Tibial artery (tissue), 4 donors: ENCODE measurements around the gene COL18A1.

Experiments
- DNase-seq, 2 donors: peaks; one replicate each; pipeline ENCODE4 v3.0.0-alpha.2; 2019
- H3K27ac ChIP-seq, 2 donors: fragments of 200-600 bp; sonication (generic) in 1 of 2; 1 replicate in 1 of 2; 2 replicates in 1 of 2; pipeline ENCODE4 v1.5.1; 2018 to 2019; ENCODE audit warnings: mild to moderate bottlenecking in 1 of 2
- H3K27me3 ChIP-seq, 2 donors: fragments of 200-600 bp; sonication (generic) in 1 of 2; one replicate each; pipeline versions ENCODE4 v1.5.1 to v1.6.0; 2016 to 2019
- H3K36me3 ChIP-seq, 3 donors: fragments of 200-600 bp; sonication (generic) in 2 of 3; one replicate each; pipeline ENCODE4 v1.5.1; 2016 to 2019; ENCODE audit warnings: mild to moderate bottlenecking in 2 of 3
- H3K4me1 ChIP-seq, 4 donors: fragments of 200-600 bp; sonication (generic) in 2 of 4; 1 replicate in 3 of 4; 2 replicates in 1 of 4; pipeline ENCODE4 v1.5.1; 2016 to 2019
- H3K4me3 ChIP-seq, 2 donors: fragments of 200-600 bp; sonication (generic) in 1 of 2; 1 replicate in 1 of 2; 2 replicates in 1 of 2; pipeline ENCODE4 v1.5.1; 2018 to 2019; ENCODE audit warnings: mild to moderate bottlenecking in 2 of 2
- H3K9me3 ChIP-seq, 3 donors: fragments of 200-600 bp; sonication (generic) in 1 of 3; one replicate each; pipeline ENCODE4 v1.5.1; 2016 to 2019
- CTCF ChIP-seq, 2 experiments: fragments of 200-600 bp in 1 of 2; fragments of 450-650 bp in 1 of 2; IDR thresholded peaks; one replicate each; pipeline ENCODE4 v1.5.1; 2017 to 2019; ENCODE audit warnings: antibody characterized with exemption in 2 of 2, mild to moderate bottlenecking in 1 of 2, moderate library complexity in 1 of 2
- intact Hi-C: fragments of 100-400 bp; cut with DNase I; formaldehyde crosslinking; loops from one replicate; pipeline ENCODE4 v1.15.0; 2023; ENCODE audit warnings: low total_unique reads

Gene COL18A1

DNA sequence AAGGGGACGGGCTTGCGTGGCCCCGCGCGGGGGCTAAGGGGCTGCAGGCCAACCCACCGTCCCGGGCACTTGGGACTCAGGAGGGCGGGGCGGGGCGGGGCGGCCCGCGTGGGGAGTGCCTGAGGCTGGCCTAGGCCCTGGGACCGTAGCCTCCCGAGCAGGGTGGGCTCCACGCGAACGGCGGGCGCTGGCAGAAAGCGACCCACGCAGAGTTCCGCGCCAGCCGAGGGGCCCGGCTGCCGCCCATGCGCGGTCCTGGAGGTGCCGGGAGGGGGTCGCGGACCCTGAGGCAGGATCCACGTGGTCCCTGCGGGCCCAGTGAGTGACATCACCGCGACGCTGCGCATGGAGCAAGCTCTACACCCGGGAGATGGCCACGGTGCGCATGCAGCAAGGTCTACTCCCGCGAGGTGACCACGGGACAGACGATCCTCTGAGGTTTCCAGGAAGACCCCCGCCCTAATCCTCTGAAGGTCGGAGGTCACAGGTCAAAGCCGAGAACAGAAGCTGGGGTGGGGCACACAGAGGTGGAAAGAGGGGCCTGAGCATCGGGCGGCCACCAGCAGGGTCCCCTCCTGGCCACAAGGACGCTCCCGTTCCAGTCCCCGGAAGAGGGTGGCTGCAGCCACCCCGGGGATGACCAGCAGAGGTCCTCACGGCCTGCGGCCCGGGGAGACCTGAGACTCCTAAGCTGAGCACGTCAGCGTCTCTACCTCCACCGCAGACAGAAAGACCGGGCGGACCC is 150.8 kb downstream of the COL18A1 start:
- Histone ChIP-seq H3K4me1 (peaks cover 0 to 13% (median 8%) of the 10 kb centered on the region in 4 donors), H3K36me3 (no peaks in the 10 kb centered on the region), H3K27ac (peak overlapping the region; percentile 13 to 76), H3K9me3 (no peaks in the 10 kb centered on the region), H3K27me3 (peaks cover 0 to 58% of the 10 kb centered on the region in 2 donors), H3K4me3 (peak overlapping the region; percentile 57)
- TF ChIP-seq CTCF (IDR thresholded peaks at IDR 0.05) = peak; percentile 62 to 76
- peak; percentile 54 to 90 for DNase-seq
- intact Hi-C loops = loop anchor here (5.0 kb wide), 3 partner anchors 42 to 367 kb away; no protein-coding TSS in a partner anchor

- H3K36me3 ChIP-seq = no peaks in the 10 kb centered on the region
- no peak for DNase-seq
- intact Hi-C loops = loop anchor here (5.0 kb wide), 3 partner anchors 41 to 366 kb away; no protein-coding TSS in a partner anchor
- peak overlapping the region; percentile 13 to 76 for H3K27ac ChIP-seq
- H3K4me1 ChIP-seq = peaks cover 0 to 13% (median 8%) of the 10 kb centered on the region in 4 donors
- no peak for TF ChIP-seq CTCF (IDR thresholded peaks at IDR 0.05)
- peaks cover 0 to 61% of the 10 kb centered on the region in 2 donors for H3K27me3 ChIP-seq
- H3K9me3 ChIP-seq = no peaks in the 10 kb centered on the region
- H3K4me3 ChIP-seq = peak overlapping the region; percentile 57
Measured at GRCh38 chr21:45556302-45556644, 151.3 kb downstream of the COL18A1 start.

GRCh38 chr21:45556645-45557615 is 152.0 kb downstream of the COL18A1 start:
- intact Hi-C loops = loop anchor here (5.0 kb wide), 3 partner anchors 40 to 365 kb away; no protein-coding TSS in a partner anchor
- peak overlapping the region in 1 of 2 donors; percentile 76 for H3K27ac ChIP-seq

DNA sequence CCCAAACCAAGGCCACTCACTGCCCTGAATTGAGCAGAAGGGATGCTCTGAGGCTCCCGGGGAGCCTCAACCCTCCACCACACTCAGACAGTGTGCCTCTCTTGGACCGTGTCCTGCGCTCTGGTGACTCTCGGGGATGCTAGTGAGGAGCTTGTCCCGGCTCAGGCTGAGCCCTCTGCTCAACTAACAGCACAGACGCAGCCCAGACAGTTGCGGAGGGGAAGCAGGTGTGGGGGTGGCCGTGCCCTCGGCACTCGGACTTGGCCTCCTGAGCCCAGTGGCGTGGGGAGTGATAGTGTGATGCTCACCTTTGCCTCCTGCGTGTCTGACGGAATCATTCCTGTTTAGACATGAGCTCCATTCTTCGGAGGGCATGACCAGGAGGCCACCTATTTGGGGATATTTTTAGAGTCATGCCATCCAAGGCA is 152.7 kb downstream of the COL18A1 start:
- TF ChIP-seq CTCF (IDR thresholded peaks at IDR 0.05) = no peak
- DNase-seq = peak in 1 of 2 donors; percentile 63
- Histone ChIP-seq H3K4me1 (peaks cover 0 to 13% (median 8%) of the 10 kb centered on the region in 4 donors), H3K4me3 (no peak overlapping the region), H3K27me3 (peaks cover 0 to 59% of the 10 kb centered on the region in 2 donors), H3K9me3 (no peaks in the 10 kb centered on the region), H3K27ac (no peak overlapping the region), H3K36me3 (no peaks in the 10 kb centered on the region)
- intact Hi-C loops = loop anchor here (5.0 kb wide), 3 partner anchors 40 to 365 kb away; no protein-coding TSS in a partner anchor

More at GRCh38 chr21:45556645-45557615, 152.0 kb downstream of the COL18A1 start:
- H3K4me1 ChIP-seq = peaks cover 0 to 13% (median 8%) of the 10 kb centered on the region in 4 donors
- no peaks in the 10 kb centered on the region for H3K36me3 ChIP-seq
- DNase-seq = peak in 1 of 2 donors; percentile 72
- no peak for TF ChIP-seq CTCF (IDR thresholded peaks at IDR 0.05)
- H3K27me3 ChIP-seq = peaks cover 0 to 60% of the 10 kb centered on the region in 2 donors
- no peaks in the 10 kb centered on the region for H3K9me3 ChIP-seq
- no peak overlapping the region for H3K4me3 ChIP-seq

DNA sequence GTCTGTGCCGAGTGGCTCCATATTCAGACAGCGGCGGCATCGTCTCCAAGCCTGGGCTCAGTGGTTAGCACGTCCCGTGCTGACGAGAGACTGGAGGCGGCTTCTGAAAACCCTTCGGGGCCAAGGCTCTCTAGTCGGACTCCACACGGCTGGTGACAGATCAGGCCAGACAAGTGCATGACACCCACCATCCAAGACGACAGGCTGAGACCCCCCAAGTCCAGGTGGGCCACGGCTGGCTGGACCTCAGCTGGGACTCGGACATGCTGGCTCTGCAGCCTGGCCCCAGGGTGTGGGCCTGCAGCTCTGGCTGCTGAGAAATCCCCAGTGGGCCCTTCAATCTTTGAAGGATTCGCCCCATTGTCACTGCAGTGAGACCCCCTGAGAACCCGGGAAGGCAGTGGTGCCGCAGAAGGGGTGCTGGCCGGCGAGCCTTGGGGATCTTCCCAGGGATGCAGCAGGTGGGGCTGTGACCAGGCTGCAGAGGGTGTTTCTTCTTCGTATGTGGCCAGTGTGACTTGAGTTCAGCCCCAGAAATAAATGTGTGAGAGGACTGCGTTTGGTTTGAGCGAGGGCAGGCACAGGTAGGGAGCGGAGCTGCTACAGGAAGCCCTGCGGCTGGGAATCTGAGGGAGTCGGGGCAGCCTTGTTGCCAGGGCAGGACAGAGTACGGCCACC is 153.2 kb downstream of the COL18A1 start:
- intact Hi-C loops = loop anchor here (5.0 kb wide), 3 partner anchors 39 to 364 kb away; no protein-coding TSS in a partner anchor

More for the DNA sequence above, 153.2 kb downstream of the COL18A1 start:
- TF ChIP-seq CTCF (IDR thresholded peaks at IDR 0.05) = no peak
- Histone ChIP-seq H3K27me3 (peaks cover 0 to 58% of the 10 kb centered on the region in 2 donors), H3K4me1 (peaks cover 0 to 13% (median 8%) of the 10 kb centered on the region in 4 donors), H3K4me3 (no peak overlapping the region), H3K36me3 (no peaks in the 10 kb centered on the region), H3K27ac (no peak overlapping the region), H3K9me3 (no peaks in the 10 kb centered on the region)
- peak in 1 of 2 donors; percentile 2 for DNase-seq
